Panc1 (cell line): ENCODE data around the gene TDRKH. TPM values are rescaled to one million over a fixed set of nuclear protein-coding genes. Genes with fewer than 3 reads are reported as not detected.

Experiments
- ATAC-seq: fragments of 200-7000 bp; cut with Tn5 transposase; 2 replicates; pipeline ENCODE4 v1.9.1; 2020; ENCODE audit warnings: mild to moderate bottlenecking, moderate library complexity
- BruUV-seq: library from RNA; stranded (reverse); fragments of 400-500 nt; replicated peaks from 2 replicates; lab custom pipeline; 2021; lab: Mats Ljungman, UMichigan
- CTCF ChIA-PET: fragments of 300-600 bp; sonication (Branson Sonifier 250); formaldehyde crosslinking; loops from one replicate; lab custom pipeline; 2022; ENCODE audit warnings: antibody characterized with exemption; lab: Charles Lee
- POLR2A ChIA-PET: fragments of 300-600 bp; sonication (Branson Sonifier 250); formaldehyde crosslinking; loops from one replicate; lab custom pipeline; 2022; ENCODE audit warnings: antibody characterized with exemption; lab: Charles Lee
- DNase-seq: peaks from one replicate; pipeline ENCODE4 v3.0.0-alpha.2; 2010; ENCODE audit warnings: low read depth, low spot score
- H3K27ac ChIP-seq: 2 replicates; pipeline ENCODE4 v1.5.1; 2011; ENCODE audit warnings: mild to moderate bottlenecking, low read length, inconsistent platforms
- H3K27me3 ChIP-seq: fragments of 200-500 bp; sonication (Bioruptor generic); 2 replicates; pipeline ENCODE4 v1.6.0; 2014; ENCODE audit warnings: low read length, inconsistent platforms; ENCODE audit not compliant: control insufficient read depth, insufficient read depth
- H3K36me3 ChIP-seq: fragments of 200-500 bp; sonication (Bioruptor generic); 2 replicates; pipeline ENCODE4 v1.5.1; 2014; ENCODE audit warnings: inconsistent platforms, mild to moderate bottlenecking, low read length, moderate library complexity; ENCODE audit not compliant: control insufficient read depth, insufficient read depth
- H3K4me1 ChIP-seq: 2 replicates; pipeline ENCODE4 v1.5.1; 2011; ENCODE audit warnings: inconsistent platforms, mild to moderate bottlenecking, low read length, moderate library complexity; ENCODE audit not compliant: control insufficient read depth, insufficient read depth
- H3K4me3 ChIP-seq, 2 experiments: 2 replicates each; pipeline ENCODE4 v1.5.1; 2011 to 2012; ENCODE audit warnings: low read depth in 2 of 2, low read length in 2 of 2, mild to moderate bottlenecking in 2 of 2, inconsistent platforms in 1 of 2, moderate library complexity in 1 of 2
- H3K9me3 ChIP-seq: fragments of 200-500 bp; sonication (Bioruptor generic); 2 replicates; pipeline ENCODE4 v1.5.1; 2014; ENCODE audit warnings: low read depth, mild to moderate bottlenecking, inconsistent platforms, low read length, moderate library complexity; ENCODE audit not compliant: control insufficient read depth, insufficient read depth
- CTCF ChIP-seq: fragments of 450-650 bp; IDR thresholded peaks from 2 replicates; pipeline ENCODE4 v1.5.1; 2017; ENCODE audit warnings: mild to moderate bottlenecking
- POLR2AphosphoS5 ChIP-seq: IDR thresholded peaks from 2 replicates; pipeline ENCODE4 v1.6.1; 2012; ENCODE audit warnings: mild to moderate bottlenecking, low read depth, low read length, moderate library complexity
- REST ChIP-seq, 2 experiments: IDR thresholded peaks; 2 replicates each; pipeline ENCODE4 v1.6.1; 2011 to 2012; ENCODE audit warnings: low read depth in 2 of 2, control low read depth in 1 of 2, low read length in 1 of 2, mild to moderate bottlenecking in 1 of 2, moderate library complexity in 1 of 2; ENCODE audit not compliant: insufficient read depth in 1 of 2
- SIN3A ChIP-seq: IDR thresholded peaks from 2 replicates; pipeline ENCODE4 v1.6.1; 2012; ENCODE audit warnings: low read depth, mild to moderate bottlenecking, low read length, moderate library complexity, borderline replicate concordance; ENCODE audit not compliant: insufficient read depth
- TCF7L2 ChIP-seq: IDR thresholded peaks from 2 replicates; pipeline ENCODE4 v1.6.1; 2011; ENCODE audit warnings: mild to moderate bottlenecking, low read depth, low read length, inconsistent platforms
- in situ Hi-C: cut with HindIII; loops from 2 replicates; pipeline ENCODE4 v1.10.0; 2016; ENCODE audit warnings: low sequenced_read_pairs, low pct_unique_long_range_greater_than_20kb
- intact Hi-C: fragments of 100-400 bp; cut with micrococcal nuclease; formaldehyde crosslinking; loops from one replicate; pipeline ENCODE4 v1.10.0; 2022; ENCODE audit not compliant: unreplicated experiment
- total RNA-seq: library from RNA; stranded (reverse); gene quantifications from one replicate; pipeline ENCODE4 v1.2.1, GENCODE V29; 2021; ENCODE audit not compliant: unreplicated experiment

Gene TDRKH
- total RNA-seq, 1 experiment from 2014 or later, result 33.6 TPM

- BruUV-seq, result no TSS peak
- no peaks in the 10 kb centered on the region for H3K36me3 ChIP-seq
- DNase-seq (peak; percentile 13), ATAC-seq (no peak)
- peaks cover 7% of the 10 kb centered on the region for H3K4me1 ChIP-seq
- ChIA-PET CTCF (no interaction called here), POLR2A (no interaction called here)
- intact Hi-C loops, result no loop called here
- TF ChIP-seq CTCF, result no peak
- TF ChIP-seq POLR2AphosphoS5, result no peak
- TF ChIP-seq SIN3A, result no peak
- TF ChIP-seq REST (IDR thresholded peaks at IDR 0.05; ENCODE audit: insufficient read depth in 1 of 2, low read depth in 2 of 2, low read length in 1 of 2), result no peak
- TF ChIP-seq TCF7L2, result no peak
- H3K27ac ChIP-seq, result no peak overlapping the region
- no peaks in the 10 kb centered on the region for H3K9me3 ChIP-seq
- in situ Hi-C loops, result no loop called here
- no peak overlapping the region for H3K4me3 ChIP-seq
- peaks cover 10% of the 10 kb centered on the region; the same call in 1 of the 2 replicates for H3K27me3 ChIP-seq
Measured at GRCh38 chr1:151723726-151724370, 66.5 kb downstream of the TDRKH start.

Other genes with a start within 250 kb of the TDRKH start
- gene SNX27, start 178.4 kb downstream of the TDRKH start, total RNA-seq, result 58.4 TPM
- gene CELF3, start 73.7 kb downstream of the TDRKH start, total RNA-seq, result not detected
- not detected for gene RIIAD1, start 69.0 kb downstream of the TDRKH start, total RNA-seq
- 98.3 TPM for gene MRPL9, start 27.0 kb downstream of the TDRKH start, total RNA-seq
- not detected for gene LINGO4, start 14.9 kb upstream of the TDRKH start, total RNA-seq
- not detected for gene RORC, start 41.3 kb upstream of the TDRKH start, total RNA-seq
- gene C2CD4D, start 49.3 kb upstream of the TDRKH start, total RNA-seq, result 1.2 TPM
- gene THEM5, start 63.2 kb upstream of the TDRKH start, total RNA-seq, result not detected
- gene THEM4, start 119.0 kb upstream of the TDRKH start, total RNA-seq, result 21.8 TPM
- 1,621 TPM for gene S100A10, start 203.4 kb upstream of the TDRKH start, total RNA-seq
- gene S100A11, start 246.5 kb upstream of the TDRKH start, total RNA-seq, result 474 TPM